Stimulated activated CD4-positive, alpha-beta T cell treated with anti-CD3 and anti-CD28 coated beads, TNF-alpha, amount 100 ng/mL, for 48 hours (primary cell): ENCODE measurements around the gene MMP8.
"Not testable (repeated sequence)": the region's sequence is repeated elsewhere in the genome, so short reads cannot be mapped to it uniquely, and the experiment has no call there.

Experiments used
- DNase-seq, 3 donors: peaks; one replicate each; pipeline ENCODE4 v3.0.0-alpha.2; 2020; ENCODE audit warnings: low read depth in 3 of 3

MMP8 gene, protein sequence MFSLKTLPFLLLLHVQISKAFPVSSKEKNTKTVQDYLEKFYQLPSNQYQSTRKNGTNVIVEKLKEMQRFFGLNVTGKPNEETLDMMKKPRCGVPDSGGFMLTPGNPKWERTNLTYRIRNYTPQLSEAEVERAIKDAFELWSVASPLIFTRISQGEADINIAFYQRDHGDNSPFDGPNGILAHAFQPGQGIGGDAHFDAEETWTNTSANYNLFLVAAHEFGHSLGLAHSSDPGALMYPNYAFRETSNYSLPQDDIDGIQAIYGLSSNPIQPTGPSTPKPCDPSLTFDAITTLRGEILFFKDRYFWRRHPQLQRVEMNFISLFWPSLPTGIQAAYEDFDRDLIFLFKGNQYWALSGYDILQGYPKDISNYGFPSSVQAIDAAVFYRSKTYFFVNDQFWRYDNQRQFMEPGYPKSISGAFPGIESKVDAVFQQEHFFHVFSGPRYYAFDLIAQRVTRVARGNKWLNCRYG

DNA sequence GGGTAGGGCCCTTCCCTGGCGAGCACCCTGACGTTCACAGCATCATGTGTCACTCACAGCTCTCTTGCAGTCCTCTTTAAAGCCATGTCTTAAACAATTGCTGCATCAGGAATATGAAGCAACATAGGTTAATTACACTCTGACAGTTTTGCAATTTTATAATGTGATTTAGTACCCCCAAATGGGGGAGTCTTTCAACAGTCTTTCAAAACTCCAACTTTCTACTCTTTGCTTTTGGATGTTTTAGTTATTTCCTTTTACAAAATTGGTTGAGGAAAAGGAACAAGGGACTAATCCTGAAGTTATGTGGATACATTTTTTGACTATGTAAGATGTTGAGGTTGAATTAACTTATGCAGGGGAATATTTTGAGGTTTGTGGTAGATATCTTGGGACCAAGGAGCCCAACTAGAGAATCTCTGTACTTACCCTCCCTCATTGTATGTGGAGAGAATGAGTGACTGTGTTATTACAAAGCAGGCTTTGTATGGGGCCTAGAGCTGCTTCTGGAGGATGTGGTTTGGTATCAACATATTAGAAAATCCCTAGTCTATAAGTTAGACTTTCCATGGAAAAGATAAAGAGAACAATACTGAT is at the start of gene MMP8:
MMP8 (minus strand) TSS at position 51 of the 597 bp plus-strand sequence. CDS start 99 bp downstream, outside the sequence.
- no peak for DNase-seq

DNA sequence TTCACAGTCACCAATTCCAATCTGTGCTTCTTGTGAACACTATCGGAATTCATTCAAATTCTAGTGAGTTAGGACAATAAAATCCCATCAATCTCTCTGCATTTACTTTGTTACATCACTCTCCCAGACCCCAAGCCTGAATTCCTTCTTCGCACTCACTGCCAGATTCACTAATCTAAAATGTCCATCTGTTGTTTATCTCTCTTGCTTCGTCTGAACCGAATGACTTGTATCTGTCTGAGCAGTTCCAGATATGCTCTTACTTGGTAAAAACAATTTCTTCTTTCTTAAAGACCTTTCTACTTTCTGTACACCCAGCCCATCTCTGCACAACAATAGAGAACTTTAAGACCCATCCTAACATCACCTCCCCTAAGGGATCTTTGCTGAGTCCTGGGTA is 48.6 kb upstream of the MMP8 start:
- DNase-seq = no peak

DNA sequence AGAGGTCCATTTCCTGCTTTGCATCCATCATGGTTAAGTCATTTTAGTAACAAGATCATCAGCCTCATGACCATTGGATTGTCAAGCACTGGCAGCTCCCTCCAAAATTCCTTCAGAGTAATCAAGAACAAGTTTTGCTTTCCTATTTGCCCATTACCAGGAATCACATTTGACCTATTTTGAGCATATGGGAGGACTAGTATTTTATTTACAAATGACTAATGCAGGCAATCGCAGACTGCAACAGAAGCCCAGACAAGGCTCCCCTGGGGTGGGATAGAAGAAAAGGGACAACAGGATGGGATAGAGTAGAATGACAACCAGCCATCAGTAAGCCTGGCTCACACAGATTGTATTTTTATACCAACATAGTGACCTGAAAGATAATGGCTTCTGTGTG is 46.6 kb upstream of the MMP8 start:
- no peak for DNase-seq

DNA sequence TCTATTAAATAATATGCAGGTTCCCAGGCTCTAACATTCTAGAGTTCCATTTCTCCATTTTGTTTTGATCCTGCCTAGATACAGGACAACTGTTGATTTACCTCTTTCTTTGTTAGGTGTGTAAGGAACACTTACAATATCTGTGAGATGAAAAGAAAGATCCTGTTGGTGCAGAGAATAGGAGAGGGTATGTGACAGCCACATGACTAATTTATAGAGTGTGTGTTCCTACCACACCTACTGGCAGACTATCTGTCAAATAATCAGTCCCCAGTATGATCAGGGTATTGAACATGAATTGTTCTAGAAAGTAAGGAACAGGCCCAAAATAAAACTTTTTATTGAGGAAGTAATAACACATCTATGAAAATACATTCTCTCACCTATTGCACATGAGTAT is 45.4 kb upstream of the MMP8 start:
- no peak for DNase-seq

DNA sequence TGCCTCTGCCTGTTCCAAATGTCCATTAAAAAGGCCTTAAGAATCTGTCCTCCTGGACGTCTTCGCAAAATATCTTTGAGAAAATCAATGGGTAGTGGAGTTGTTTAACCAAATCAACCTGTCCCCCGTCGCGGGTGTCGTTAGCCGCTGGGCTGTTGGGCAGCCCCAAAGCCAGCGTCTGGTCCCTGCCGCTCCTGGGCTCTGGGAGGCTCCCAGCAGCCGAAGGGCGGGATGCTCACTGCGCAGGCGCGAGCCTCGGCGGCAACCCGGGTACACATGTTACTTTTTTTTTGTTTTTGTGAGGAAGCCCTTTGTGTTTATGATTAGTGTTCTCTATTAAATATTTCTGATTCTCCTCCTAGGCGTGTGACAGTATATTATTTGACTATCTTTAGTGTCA is 43.0 kb upstream of the MMP8 start:
- DNase-seq = no peak

DNA sequence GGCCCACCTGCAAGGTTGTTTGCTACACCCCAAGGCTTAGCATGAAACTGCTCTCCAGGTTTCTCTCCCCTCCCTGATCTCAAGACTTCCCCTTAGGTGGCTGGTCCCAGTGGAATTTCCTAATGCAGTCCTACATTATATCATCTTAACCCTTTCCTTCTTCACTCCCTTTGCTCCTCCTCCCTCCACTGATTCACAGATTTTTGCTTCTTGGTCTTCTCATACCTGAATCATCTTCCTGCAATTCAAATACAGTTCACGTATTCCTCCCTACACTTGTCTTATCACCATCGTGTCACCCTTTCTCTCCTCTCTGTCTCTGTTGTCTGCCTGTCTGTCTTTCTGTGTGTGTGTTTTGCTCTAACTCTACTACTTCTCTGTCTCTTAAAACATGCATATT is 38.7 kb upstream of the MMP8 start:
- no peak for DNase-seq

DNA sequence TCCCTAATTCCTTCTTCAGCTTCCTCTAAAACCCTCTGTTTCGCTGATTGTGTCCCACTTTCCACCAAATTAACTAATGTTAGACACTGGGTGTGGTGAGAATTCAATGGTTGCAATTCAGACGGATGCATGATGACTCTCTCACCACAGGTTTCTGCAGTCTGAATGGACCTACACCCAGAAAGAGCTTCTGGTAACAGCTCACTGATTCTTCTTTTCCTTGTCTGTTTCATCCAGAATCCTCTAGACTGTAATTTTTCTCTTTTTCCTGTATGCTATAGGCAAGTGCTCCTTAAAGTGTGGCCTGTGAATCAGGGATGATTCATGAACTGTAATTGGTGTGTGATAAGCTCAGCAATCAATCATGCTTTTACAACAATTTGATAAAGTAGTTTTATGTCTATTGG is 37.6 kb upstream of the MMP8 start:
- DNase-seq = no peak

DNA sequence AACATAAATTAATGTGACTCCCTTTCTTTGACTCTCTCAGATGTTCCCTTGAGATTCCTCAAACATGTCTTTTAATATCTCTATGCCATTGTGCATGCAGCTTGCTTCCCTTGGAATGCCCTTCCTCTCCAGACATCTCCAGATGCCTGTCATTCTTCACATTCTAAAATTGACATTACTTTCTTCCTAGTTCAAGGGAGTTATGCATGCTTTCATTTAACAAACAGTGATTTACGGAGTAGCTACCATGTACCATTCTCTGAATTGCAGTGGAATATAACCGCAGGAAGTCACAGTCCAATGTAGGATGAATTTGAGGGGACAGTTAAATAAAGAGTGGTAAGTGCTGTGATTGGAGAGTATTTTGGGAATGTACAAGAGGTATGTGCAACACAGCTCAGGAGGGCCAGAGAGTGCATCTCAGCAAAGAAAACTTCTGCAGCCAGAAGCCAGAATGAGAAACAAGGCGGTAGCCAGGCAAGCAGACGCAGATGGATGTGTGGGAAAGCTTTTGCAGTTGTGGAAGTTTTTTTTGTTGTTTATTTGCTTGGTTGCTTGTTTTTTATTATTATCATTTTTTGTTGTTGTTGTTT is 37.0 kb upstream of the MMP8 start:
- DNase-seq = no peak

DNA sequence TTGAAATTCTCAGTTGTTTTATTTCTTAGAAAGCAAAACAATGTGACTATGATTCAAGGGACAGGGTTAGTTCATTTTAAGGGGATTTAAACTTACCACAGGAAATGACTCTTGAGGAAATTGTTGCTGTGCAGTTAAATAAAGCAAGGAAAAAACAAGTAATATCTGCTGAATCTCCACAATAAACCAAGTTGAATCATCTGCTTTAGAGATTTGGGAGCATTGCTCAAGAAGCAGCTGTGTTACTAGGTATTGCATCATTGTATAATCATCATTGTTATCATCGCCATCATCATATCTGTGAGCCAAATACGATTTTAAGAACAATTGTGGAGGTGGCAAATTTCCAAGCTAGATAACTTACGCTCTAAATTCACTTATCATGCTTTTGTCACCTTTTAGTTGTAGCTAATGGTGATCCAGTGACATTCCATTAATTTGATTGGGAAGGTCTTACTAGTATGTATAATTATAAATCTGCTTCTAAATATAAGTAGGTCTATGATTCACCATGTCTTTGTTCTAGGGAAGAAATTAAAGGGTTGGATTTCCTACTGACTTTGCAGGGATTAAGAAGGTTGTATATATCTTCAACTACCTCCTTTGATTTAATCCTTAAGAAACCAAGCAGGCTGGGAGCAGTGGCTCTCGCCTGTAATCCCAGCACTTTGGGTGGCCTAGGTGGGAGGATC is 35.7 kb upstream of the MMP8 start:
- no peak for DNase-seq

DNA sequence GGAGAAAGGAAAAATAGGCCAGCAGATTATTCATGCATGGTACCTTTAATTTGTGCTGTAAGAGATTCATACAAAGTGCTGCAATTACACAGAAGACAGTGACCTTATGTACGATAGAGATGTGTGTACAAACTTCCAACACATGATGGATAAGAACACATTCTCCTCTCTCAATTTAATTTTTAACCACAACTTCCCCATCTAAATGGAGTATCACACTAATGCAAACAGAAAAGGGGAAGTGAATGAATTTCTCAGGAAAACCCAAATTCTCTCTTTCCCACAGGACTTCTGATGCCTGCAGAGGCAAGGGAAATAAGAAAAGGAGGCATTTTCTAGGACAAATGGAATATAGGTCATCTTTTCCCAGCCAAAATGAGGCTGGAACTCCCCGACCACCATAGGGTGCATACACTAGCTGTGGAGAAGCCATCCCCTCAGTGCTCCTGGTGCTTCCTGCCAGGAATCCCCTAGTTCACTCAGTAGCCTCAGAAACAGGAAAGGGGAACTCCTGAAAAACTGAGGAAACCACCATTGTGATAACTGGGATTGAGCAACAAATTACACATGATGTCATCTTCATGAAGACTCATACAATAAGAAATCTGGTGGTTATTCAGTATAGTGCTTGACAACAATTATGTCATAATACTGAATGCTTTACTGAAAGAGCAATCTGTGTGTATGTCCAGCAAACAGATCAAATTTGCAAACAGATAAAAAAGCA is 33.2 kb upstream of the MMP8 start:
- DNase-seq = no peak

DNA sequence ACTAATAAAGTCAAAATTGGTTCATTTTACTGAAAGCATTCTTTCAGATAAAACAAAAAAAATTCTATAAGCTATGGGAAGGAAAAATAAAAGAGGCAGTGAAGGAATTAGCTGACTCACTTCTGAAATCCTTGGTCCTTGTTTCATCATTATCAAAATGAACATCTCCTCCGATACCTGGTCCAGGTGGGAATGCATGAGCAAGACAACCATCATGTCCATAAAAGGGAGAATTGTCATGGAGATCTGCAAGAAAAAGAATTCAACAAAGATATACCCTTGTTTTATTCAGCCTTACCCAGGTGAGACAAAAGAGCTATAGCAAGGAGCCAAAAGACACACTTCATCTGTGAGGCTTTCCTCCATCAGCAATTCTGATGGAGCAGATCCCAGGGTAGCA is 28.5 kb upstream of the MMP8 start:
- no peak for DNase-seq

DNA sequence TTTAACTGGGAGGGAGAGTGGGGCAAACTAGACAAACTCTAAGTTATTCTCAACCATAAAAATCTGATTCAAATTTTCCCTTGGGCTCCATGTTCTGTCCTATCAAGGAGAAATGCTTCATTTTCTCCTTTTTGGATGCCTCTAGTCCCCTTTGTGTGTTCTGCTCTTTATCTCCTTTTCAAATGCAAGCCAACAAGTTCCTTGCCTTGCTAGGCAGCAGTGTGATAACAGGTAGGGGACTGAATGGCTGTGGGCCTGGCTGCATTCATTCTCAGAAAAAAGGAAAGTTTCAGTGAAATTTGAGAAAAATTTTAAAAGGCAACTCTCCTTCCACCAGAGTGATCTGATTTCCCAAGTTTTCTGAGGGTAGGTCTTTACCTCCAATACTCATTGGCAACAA is 26.9 kb upstream of the MMP8 start:
- DNase-seq = no peak

DNA sequence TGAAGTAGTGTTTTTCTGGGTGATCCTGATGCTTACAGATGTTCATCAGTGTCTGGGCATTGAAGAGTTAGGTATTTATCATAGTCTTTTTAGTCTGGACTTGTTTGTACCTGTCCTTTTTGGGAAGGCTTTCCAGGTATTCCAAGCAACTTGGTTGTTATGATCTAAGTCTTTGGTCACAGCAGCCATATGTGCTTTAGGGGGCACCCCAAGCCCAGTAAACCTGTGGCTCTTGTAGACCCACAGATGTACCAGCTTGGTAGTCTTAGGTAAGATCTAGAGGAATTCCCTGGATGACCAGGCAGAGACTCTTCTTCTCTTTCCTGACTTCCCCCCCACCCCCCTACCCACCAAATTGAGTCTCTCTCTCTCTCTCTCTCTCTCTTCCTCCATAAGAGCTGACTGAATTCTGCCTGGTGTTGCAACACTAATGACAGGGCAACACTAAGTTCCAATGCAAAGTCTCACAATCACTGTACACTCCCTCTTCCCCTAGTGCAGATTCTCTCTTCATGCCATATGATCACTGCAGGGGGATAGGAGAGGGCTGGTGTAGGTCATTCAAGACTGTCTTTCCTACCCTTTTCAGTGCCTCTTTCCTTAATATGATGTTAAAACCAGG is 24.5 kb upstream of the MMP8 start:
- DNase-seq = no peak

DNA sequence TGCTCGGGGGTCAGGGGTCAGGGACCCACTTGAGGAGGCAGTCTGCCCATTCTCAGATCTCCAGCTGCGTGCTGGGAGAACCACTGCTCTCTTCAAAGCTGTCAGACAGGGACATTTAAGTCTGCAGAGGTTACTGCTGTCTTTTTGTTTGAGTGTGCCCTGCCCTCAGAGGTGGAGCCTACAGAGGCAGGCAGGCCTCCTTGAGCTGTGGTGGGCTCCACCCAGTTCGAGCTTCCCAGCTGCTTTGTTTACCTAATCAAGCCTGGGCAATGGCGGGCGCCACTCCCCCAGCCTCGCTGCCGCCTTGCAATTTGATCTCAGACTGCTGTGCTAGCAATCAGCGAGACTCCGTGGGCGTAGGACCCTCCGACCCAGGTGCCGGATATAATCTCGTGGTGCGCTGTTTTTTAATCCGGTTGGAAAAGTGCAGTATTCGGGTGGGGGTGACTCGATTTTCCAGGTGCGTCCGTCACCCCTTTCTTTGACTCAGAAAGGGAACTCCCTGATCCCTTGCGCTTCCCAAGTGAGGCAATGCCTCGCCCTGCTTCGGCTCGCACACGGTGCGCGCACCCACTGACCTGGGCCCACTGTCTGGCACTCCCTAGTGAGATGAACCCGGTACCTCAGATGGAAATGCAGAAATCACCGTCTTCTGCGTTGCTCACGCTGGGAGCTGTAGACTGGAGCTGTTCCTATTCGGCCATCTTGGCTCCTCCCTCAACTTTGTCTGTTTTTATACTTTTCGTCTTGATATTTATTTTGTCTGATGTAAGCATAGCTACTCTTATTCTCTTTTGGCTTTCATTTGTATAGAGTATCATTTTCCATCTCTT is 22.2 kb upstream of the MMP8 start:
- DNase-seq = not testable (repeated sequence)

DNA sequence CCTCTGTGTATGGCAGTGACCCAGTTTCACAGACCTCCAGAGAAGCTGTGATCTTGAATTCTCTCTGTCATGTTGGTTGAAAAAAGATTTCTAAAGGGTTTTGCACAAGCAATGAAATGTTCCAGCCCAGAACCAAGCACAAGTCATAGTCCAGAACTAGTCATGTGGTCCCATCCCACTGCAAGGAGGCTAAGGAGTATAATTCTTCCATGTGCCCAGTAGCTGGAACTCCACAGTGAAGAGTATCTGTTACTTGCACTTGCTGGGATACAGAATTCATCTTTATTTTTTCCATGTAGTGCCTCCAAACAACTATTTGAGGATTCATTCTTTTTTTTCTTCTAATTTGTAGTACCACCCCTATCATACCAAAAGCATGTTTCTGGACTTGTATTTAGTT is 9.9 kb upstream of the MMP8 start:
- no peak for DNase-seq

DNA sequence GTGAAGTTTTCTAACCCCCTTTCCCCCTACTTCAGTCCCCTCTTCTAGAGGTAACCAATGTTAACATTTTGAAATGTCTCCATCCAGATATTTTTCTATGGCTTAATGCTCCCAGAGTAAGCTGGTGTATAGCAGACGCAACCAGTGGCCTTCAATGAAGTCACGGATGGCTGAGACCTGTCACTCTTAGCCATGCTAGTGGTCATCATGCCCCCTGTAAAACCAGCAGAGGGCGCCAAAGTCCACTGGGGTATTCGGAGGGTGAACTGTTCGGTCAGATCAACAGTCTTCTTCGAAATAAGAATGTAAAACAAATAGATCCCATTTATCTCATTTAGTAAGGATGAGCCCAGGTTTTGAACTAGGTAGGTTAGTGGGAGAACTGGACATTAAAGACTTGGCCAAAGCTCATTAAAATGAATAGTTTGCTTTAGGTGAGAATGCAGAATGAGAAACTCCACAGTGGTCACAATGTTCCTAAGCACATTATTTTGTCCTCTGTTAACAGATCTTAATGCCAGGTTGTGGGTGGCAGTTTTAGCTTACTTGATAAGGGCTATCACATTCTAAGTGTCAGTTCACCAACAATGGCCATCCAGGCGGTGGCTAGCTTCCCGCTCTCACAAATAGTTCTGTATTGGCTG is 8.6 kb upstream of the MMP8 start:
- DNase-seq = peak; percentile 12 to 48 (median 37)

DNA sequence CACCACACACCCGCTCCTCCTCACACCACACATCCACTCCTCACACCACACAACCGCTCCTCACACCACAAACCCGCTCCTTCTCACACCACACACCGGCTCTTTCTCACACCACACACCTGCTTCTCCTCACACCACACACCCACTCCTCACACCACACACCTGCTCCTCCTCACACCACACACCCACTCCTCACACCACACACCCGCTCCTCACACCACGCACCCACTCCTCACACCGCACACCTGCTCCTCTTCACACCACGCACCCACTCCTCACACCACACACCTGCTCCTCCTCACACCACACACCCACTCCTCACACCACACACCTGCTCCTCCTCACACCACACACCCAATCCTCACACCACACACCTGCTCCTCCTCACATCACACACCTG is 6.2 kb upstream of the MMP8 start:
- not testable (repeated sequence) for DNase-seq

DNA sequence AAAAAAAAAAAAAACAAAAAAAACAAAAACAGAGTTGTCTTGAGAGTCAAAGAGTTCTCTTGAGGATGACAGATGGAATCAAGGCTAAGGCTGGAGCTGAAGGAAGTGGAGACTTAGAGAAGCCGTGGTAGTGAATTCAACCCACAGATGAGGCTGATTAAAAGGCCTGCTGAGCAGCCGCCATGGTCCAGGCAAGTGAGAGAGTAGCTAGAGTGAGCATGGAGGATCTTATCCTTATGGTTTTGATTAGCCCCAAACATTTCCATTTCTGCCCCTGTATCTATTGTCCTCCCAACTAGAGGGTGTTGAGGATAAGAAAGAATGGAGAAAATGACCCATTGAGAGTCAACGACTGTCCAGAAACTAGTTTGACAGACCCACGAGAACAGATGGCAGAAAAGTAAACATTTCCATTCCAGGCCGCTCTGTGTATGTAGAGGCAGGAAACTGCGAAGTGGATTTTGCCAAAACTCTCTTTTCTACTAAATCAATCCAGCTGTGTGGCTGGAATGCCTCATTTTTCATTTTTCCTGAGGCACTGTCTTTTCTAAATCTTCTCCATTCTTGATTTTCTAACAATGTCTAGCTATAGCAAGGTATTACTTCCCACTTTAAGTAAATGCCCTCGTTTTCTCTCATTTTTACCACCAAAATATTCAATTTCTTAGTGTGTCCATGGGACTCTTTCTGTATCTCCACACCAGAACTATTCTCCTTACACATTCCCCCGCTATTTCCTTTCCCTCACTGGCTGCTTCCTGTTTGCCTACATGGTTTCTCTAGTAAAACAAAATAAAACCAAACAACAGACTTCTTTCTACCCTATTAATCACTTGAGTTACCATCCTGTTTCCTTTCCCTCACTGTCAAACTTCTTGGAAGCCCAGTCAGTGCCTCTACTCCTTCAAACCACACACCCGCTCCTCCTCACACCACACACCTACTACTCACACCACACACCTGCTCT is 5.4 kb upstream of the MMP8 start:
- no peak for DNase-seq

DNA sequence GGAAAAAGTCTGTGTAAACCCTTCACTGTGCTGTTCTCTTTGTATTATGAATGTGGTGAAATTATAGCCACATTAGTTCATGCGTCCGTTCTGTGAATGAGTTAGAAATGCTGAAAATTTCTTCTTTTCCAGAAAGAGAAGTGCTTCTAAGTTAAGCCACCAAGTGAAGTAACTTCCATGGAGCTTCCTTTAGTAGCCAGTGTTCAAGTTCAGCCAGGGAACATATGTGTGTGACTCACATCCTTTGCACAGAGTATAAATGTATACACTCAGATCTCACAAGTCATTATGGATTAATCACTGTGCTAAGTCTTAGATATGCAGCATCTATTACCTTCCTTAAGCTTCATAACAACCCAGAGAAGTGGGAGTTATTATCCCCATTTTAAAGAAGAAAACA is 3.1 kb upstream of the MMP8 start:
- no peak for DNase-seq
